GM18907 (cell line): ENCODE results near the gene PTGFRN.
"Not testable (repeated sequence)": the region's sequence is repeated elsewhere in the genome, so short reads cannot be mapped to it uniquely, and the experiment has no call there.

Experiments used
- ATAC-seq: cut with Tn5 transposase; IDR thresholded peaks from one replicate; pipeline ENCODE4 v1.9.1; 2021; ENCODE audit warnings: mild to moderate bottlenecking, moderate library complexity; ENCODE audit not compliant: unreplicated experiment

The PTGFRN gene

DNA sequence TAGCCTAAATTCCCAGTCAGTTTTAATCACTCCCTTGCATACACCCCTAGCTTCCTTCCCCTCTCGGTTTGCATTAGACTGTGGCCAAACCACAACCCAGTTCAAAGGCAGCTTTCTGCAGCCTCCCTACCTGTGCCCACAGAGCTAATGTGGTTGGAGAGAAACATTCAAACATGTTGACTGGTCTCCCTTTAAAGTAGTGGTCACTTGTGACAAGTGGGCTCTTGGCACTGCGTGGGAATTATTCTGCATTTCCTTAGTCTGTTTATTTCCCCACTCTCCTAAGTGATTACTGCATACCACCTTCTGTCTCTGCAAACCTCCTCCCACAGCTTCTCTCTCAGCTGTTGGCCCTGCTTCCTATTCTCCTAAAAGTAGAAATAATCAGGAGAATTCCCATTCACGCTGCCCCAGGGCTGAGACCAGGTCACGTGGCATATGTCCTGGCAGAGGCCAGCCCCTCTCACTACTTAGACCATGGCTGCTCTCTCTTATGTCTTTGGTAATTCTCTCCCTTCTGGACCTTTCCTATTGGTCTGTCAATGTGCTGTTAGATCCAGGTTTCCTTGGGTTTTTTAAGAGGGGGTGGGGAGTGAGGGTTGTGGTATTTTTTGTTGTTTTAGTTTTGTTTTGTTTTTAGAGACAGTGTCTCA, 53.4 kb downstream of the PTGFRN start:
- no peak for ATAC-seq

GRCh38 chr1:116966791-116967190, 57.1 kb downstream of the PTGFRN start:
- ATAC-seq = no peak

- no peak for ATAC-seq
Measured at GRCh38 chr1:116968724-116969123, 59.0 kb downstream of the PTGFRN start.

DNA sequence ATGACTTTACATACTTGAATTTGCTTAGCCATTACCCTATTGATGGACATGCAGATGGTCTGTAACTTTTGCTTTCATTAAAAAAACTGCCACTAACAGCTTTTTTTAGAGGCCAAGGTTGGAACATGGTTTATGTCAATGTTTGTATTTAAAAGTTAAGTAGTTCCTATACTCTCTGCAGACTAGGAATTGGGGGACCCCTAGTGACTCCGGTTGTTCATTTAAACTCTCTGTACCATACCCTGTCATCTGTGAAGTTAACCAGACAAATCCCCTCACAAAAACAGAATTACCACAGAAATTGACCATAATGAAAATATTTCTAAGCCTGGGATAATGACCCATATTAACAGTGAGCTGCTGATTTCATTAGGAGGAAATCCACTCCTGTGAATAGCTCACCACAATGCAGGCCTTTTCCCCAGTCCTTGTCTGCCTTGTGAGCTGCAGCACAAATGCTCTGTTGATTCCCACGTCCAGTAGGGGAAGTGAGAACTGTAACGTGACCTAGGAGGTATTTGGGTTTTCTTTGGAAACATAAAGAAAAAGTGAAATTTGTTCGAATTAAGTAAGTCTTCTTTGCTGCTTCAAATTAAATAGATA, 61.6 kb downstream of the PTGFRN start:
- ATAC-seq = no peak

GRCh38 chr1:116971965-116972673, 62.4 kb downstream of the PTGFRN start:
- no peak for ATAC-seq

GRCh38 chr1:116972674-116973030, 62.9 kb downstream of the PTGFRN start:
- no peak for ATAC-seq

DNA sequence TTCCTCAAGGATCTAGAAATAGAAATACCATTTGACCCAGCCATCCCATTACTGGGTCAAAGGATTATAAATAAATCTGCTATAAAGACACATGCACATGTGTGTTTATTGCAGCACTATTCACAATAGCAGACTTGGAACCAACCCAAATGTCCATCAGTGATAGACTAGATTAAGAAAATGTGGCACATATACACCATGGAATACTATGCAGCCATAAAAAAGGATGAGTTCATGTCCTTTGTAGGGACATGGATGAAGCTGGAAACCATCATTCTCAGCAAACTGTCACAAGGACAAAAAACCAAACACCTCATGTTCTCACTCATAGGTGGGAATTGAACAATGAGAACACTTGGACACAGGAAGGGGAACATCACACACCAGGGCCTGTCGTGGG, 70.6 kb downstream of the PTGFRN start:
- ATAC-seq = not testable (repeated sequence)

- no peak for ATAC-seq
Measured at GRCh38 chr1:116981521-116982037, 71.9 kb downstream of the PTGFRN start.

DNA sequence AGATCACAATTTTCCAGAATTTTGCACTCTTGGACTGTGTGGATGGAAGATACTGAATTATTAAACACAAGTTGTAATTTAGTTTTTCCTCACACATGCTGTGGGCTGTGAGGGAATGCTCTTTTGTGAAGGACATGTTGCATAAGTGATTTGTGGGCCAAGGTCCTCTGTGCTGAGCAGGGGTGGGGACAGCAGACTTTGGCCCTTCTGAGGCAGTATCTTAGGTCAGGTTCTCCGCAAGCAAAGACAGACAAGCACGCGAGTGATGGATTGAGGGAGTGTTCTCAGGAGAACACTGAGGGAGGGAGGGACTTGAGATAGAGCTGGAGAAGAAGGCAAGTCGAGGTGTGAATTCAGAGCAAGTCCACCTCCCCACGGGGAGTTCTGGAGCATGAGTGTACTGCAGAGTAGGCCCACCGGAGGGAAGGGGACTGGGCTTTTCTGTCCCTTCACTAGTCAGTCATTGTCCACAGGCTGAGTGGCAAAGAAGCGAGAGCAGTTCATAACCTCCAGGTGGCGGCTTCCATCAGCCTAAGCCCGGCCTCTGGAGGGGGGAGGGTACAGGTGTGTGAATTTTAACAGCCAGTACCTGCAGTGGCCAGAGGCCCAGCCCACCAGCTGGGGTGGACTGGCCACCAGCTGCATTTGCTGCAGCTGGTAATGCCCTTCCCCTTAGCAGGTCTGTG, 72.7 kb downstream of the PTGFRN start:
- ATAC-seq = no peak

DNA sequence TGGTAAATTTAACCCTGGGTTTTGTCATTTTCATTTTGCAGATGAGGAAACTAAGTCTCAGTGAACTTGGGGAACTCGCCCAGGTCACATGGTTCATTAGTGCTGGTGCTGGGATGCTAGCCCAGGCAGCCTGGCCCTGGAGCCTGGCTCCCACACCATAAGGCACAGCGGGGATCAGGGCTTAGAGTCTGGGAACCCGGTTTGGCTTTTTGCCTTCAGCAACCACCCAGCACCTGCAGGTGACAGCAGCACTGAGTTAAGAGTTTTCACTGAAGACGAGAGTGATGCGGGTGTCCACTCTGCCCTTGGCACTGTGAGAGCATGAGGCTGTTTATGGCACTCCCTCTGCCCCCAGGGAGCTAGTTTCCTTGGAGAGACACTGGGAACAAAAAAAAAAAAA, 73.4 kb downstream of the PTGFRN start:
- ATAC-seq = no peak

DNA sequence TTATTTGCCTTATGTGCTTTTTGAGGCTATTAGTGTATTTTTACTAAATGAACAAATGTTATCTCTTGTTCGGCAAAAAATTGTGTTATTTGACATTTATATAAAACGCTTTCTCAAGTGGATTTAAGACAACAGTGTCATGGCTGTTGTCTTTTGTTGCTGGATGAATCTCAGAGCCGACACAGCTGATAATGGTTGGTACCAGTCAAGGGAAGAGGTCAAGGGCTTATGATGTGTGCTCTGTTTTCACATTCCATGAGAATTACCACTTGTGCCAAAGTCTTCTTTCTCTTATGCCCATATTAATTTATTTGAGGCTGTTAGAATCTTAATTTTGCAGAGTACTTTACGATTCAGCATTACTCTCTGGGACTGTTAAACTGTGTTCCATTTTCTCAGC, 74.0 kb downstream of the PTGFRN start:
- ATAC-seq = no peak

GRCh38 chr1:116984406-116985160, 74.9 kb downstream of the PTGFRN start:
- no peak for ATAC-seq

- ATAC-seq = no peak
Measured at GRCh38 chr1:116986421-116987255, 76.9 kb downstream of the PTGFRN start.

DNA sequence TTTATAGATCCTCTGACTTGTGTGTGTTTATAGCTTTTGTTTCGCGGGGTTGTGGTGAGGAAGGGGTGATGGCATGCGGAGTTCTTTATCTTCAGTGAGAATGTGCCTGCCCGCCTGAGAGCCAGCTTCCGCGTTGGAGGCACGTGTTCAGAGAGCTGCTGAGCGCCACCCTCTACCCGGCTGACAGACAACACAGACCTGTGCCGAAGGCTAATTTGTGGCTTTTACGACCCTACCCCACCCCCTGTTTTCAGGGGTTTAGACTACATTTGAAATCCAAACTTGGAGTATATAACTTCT, 77.5 kb downstream of the PTGFRN start:
- ATAC-seq = no peak

GRCh38 chr1:116988248-116988647, 78.5 kb downstream of the PTGFRN start:
- ATAC-seq = no peak

DNA sequence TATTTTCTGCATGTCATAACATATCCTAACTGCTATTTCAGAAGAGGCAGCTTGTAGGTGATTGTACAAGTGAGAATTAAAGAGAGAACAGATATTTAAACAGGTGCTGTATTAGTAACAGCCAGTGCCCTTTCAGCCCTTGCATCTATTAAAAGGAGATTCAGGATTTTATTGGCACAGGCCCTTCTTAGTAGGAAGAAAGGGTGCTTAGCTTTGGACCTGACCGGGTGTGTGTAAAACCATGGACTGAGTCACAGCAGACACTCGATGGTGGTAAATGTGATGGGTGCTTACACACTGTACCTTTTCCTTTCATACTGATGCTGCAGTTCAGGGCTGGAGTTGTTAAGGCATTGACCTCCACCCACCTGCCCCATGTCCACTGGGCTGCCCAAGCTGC, 79.2 kb downstream of the PTGFRN start:
- no peak for ATAC-seq

DNA sequence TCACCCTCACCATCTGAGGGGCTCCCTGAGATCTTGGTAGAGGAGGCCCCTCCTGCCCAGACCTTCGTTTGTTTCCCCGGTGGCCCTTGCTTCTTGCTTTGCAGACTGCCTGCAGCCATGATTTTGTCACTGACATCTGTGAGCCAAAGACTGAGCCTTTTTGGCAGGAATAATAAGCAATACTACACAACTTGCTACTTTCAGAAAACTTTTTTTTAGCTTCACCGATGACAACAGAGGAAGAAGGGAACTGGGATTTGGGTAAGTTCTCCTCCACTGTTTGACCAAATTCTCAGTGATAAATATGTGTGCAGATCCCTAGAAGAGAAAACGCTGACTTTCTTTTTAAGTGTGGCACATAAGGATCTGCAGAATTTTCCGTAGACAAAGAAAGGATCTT, 80.1 kb downstream of the PTGFRN start:
- ATAC-seq = no peak

GRCh38 chr1:116990612-116991151, 81.0 kb downstream of the PTGFRN start:
- no peak for ATAC-seq

GRCh38 chr1:116991171-116991845, 81.6 kb downstream of the PTGFRN start:
- no peak for ATAC-seq
